HL-60 (cell line): ENCODE results near the gene BARX1.

Source experiments
- DNase-seq, 2 experiments: peaks; one replicate each; pipeline ENCODE4 v3.0.0-alpha.2; 2010 to 2020; ENCODE audit warnings: low read depth in 1 of 2, low spot score in 1 of 2
- H3K27ac ChIP-seq: fragments of 250-450 bp; sonication (Bioruptor Pico); replicated peaks from 2 replicates; pipeline ENCODE4 v1.5.1; 2020; ENCODE audit warnings: mild to moderate bottlenecking, moderate library complexity
- H3K27me3 ChIP-seq: fragments of 250-450 bp; sonication (Bioruptor Pico); 2 replicates; pipeline ENCODE4 v1.5.1; 2021; ENCODE audit warnings: mild to moderate bottlenecking, moderate library complexity; ENCODE audit not compliant: insufficient read depth, poor library complexity, severe bottlenecking
- H3K4me3 ChIP-seq: replicated peaks from 2 replicates; pipeline ENCODE4 v1.5.1; 2011; ENCODE audit warnings: mild to moderate bottlenecking, control low read depth, low read length; ENCODE audit not compliant: insufficient read depth
- CTCF ChIP-seq: IDR thresholded peaks from one replicate; pipeline ENCODE4 v1.5.1; 2011; ENCODE audit warnings: low read length, control low read depth, inconsistent platforms; ENCODE audit not compliant: insufficient read depth
- GABPA ChIP-seq: IDR thresholded peaks from 2 replicates; pipeline ENCODE4 v1.6.1; 2012; ENCODE audit warnings: low read depth
- POLR2AphosphoS5 ChIP-seq: IDR thresholded peaks from 2 replicates; pipeline ENCODE4 v1.6.1; 2012; ENCODE audit warnings: low read depth
- REST ChIP-seq: IDR thresholded peaks from 2 replicates; pipeline ENCODE4 v1.6.1; 2012; ENCODE audit warnings: low read depth; ENCODE audit not compliant: insufficient replicate concordance
- SPI1 ChIP-seq: IDR thresholded peaks from 2 replicates; pipeline ENCODE4 v1.6.1; 2012; ENCODE audit warnings: low read depth, mild to moderate bottlenecking, borderline replicate concordance

Gene BARX1

GRCh38 chr9:93994545-93994944 lies 39.4 kb upstream of the BARX1 start:
- Histone ChIP-seq H3K27me3 (no peaks in the 10 kb centered on the region), H3K27ac (no peak overlapping the region), H3K4me3 (no peak overlapping the region)
- DNase-seq = no peak
- TF ChIP-seq GABPA (no peak), CTCF (no peak), POLR2AphosphoS5 (no peak), REST (no peak), SPI1 (no peak)

DNA sequence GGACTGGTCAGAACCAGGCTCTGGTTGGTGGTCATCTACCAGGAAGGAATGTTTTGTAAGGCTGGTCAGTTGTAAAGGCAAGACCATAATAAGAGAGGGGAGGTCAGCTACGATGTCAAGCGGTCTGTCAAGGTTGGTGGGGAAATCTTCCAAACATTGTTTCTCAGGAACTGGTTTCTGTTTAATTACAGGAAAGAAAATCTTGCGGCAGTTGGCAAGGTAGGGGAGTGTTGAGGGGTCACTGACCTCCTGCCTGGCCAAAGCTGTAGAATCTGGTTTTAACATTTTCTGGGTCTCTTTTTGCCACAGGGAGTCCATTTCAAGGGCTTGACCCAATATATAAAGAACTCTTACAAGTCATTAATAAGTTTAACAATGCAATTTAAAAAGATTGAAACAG lies 39.0 kb upstream of the BARX1 start:
- no peak overlapping the region for H3K27ac ChIP-seq
- H3K27me3 ChIP-seq = no peaks in the 10 kb centered on the region
- TF ChIP-seq POLR2AphosphoS5 = no peak
- DNase-seq = no peak
- no peak overlapping the region for H3K4me3 ChIP-seq

GRCh38 chr9:93992830-93993229 lies 37.7 kb upstream of the BARX1 start:
- no peak for DNase-seq
- Histone ChIP-seq H3K27ac (no peak overlapping the region), H3K4me3 (no peak overlapping the region), H3K27me3 (no peaks in the 10 kb centered on the region)
- TF ChIP-seq SPI1 (no peak), CTCF (no peak), GABPA (no peak)

- Histone ChIP-seq H3K27ac (no peak overlapping the region), H3K27me3 (no peaks in the 10 kb centered on the region), H3K4me3 (no peak overlapping the region)
- TF ChIP-seq SPI1 (peak; percentile 77), CTCF (no peak)
- no peak for DNase-seq
Observed at GRCh38 chr9:93990448-93990847, 35.3 kb upstream of the BARX1 start.

GRCh38 chr9:93988056-93988455 lies 32.9 kb upstream of the BARX1 start:
- TF ChIP-seq REST (no peak), CTCF (no peak), POLR2AphosphoS5 (no peak), GABPA (no peak), SPI1 (no peak)
- Histone ChIP-seq H3K27ac (no peak overlapping the region), H3K27me3 (no peaks in the 10 kb centered on the region), H3K4me3 (no peak overlapping the region)
- DNase-seq = no peak
